ENCODE measurements around the gene SPDYE4.

Gene SPDYE4

GRCh38 chr17:8785547-8786413 is 27.4 kb upstream of the SPDYE4 start:
- peak; percentile 35 to 67 (median 36) for DNase-seq (ENCODE audit: low read depth in 3 of 3)

GRCh38 chr17:8782176-8782575 is 23.8 kb upstream of the SPDYE4 start:
- no peak for DNase-seq (ENCODE audit: low read depth in 3 of 3)

- no peak for DNase-seq (ENCODE audit: low read depth in 3 of 3)
These were observed 23.4 kb upstream of the SPDYE4 start for GRCh38 chr17:8781776-8782175.

- DNase-seq (ENCODE audit: low read depth in 3 of 3), result no peak
These were observed 18.5 kb upstream of the SPDYE4 start for GRCh38 chr17:8776881-8777280.

GRCh38 chr17:8776248-8776647 is 17.9 kb upstream of the SPDYE4 start:
- no peak for DNase-seq (ENCODE audit: low read depth in 3 of 3)

- DNase-seq (ENCODE audit: low read depth in 3 of 3), result no peak
These were observed 8.4 kb upstream of the SPDYE4 start for GRCh38 chr17:8766731-8767130.

- no peak for DNase-seq (ENCODE audit: low read depth in 3 of 3)
These were observed 3.7 kb upstream of the SPDYE4 start for GRCh38 chr17:8762012-8762411.

- DNase-seq (ENCODE audit: low read depth in 3 of 3), result no peak
These were observed 1.2 kb downstream of the SPDYE4 start for GRCh38 chr17:8757189-8757588.

GRCh38 chr17:8755590-8756255 is 2.6 kb downstream of the SPDYE4 start:
- DNase-seq (ENCODE audit: low read depth in 3 of 3), result no peak

GRCh38 chr17:8754890-8755289 is 3.5 kb downstream of the SPDYE4 start:
- no peak for DNase-seq (ENCODE audit: low read depth in 3 of 3)

GRCh38 chr17:8753976-8754440 is 4.3 kb downstream of the SPDYE4 start:
- DNase-seq (ENCODE audit: low read depth in 3 of 3), result no peak

GRCh38 chr17:8753136-8753975 is 5.0 kb downstream of the SPDYE4 start:
- no peak for DNase-seq (ENCODE audit: low read depth in 3 of 3)

GRCh38 chr17:8749616-8750015 is 8.7 kb downstream of the SPDYE4 start:
- no peak for DNase-seq (ENCODE audit: low read depth in 3 of 3)

GRCh38 chr17:8747742-8748141 is 10.6 kb downstream of the SPDYE4 start:
- DNase-seq (ENCODE audit: low read depth in 3 of 3), result no peak

- no peak for DNase-seq (ENCODE audit: low read depth in 3 of 3)
These were observed 11.7 kb downstream of the SPDYE4 start for GRCh38 chr17:8746501-8747236.

GRCh38 chr17:8745586-8746500 is 12.5 kb downstream of the SPDYE4 start:
- peak; percentile 63 to 75 (median 63) for DNase-seq (ENCODE audit: low read depth in 3 of 3)

- no peak for DNase-seq (ENCODE audit: low read depth in 3 of 3)
These were observed 14.1 kb downstream of the SPDYE4 start for GRCh38 chr17:8744086-8744785.

- DNase-seq (ENCODE audit: low read depth in 3 of 3), result no peak
These were observed 15.5 kb downstream of the SPDYE4 start for GRCh38 chr17:8742819-8743218.

- no peak for DNase-seq (ENCODE audit: low read depth in 3 of 3)
These were observed 16.1 kb downstream of the SPDYE4 start for GRCh38 chr17:8742274-8742673.

GRCh38 chr17:8741771-8742170 is 16.6 kb downstream of the SPDYE4 start:
- no peak for DNase-seq (ENCODE audit: low read depth in 3 of 3)
